Subcutaneous abdominal adipose tissue (tissue), 5 donors: Measurements from ENCODE around the gene DNMT1.
"Not testable (repeated sequence)": the region's sequence is repeated elsewhere in the genome, so short reads cannot be mapped to it uniquely, and the experiment has no call there.

Experiments
- H3K27ac ChIP-seq: one replicate; pipeline ENCODE4 v1.7.0; 2013; ENCODE audit warnings: low read depth, mild to moderate bottlenecking, inconsistent platforms, low read length, moderate library complexity
- H3K27me3 ChIP-seq, 5 donors: one replicate each; pipeline ENCODE4 v1.7.0; 2013; ENCODE audit warnings: low read length in 5 of 5, inconsistent platforms in 1 of 5; ENCODE audit not compliant: control insufficient read depth in 5 of 5, insufficient read depth in 4 of 5
- H3K36me3 ChIP-seq, 5 donors: one replicate each; pipeline ENCODE4 v1.7.0; 2013; ENCODE audit warnings: low read length in 5 of 5; ENCODE audit not compliant: control insufficient read depth in 5 of 5, insufficient read depth in 5 of 5
- H3K4me1 ChIP-seq, 5 donors: one replicate each; pipeline ENCODE4 v1.7.0; 2013; ENCODE audit warnings: low read length in 5 of 5, mild to moderate bottlenecking in 3 of 5, moderate library complexity in 1 of 5; ENCODE audit not compliant: control insufficient read depth in 5 of 5, insufficient read depth in 5 of 5
- H3K4me3 ChIP-seq, 5 donors: one replicate each; pipeline ENCODE4 v1.7.0; 2013; ENCODE audit warnings: low read length in 5 of 5, low read depth in 1 of 5
- H3K9ac ChIP-seq, 5 donors: one replicate each; pipeline ENCODE4 v1.7.0; 2013; ENCODE audit warnings: low read length in 5 of 5, mild to moderate bottlenecking in 4 of 5, moderate library complexity in 3 of 5
- H3K9me3 ChIP-seq, 5 donors: one replicate each; pipeline ENCODE4 v1.7.0; 2013; ENCODE audit warnings: low read length in 5 of 5; ENCODE audit not compliant: control insufficient read depth in 5 of 5
- donor health status: healthy.
- donor health status: healthy.
- donor health status: healthy.
- donor health status: healthy.
- donor health status: healthy.

Gene DNMT1

GRCh38 chr19:10190026-10190425 is 4.7 kb downstream of the DNMT1 start:
- Histone ChIP-seq H3K27me3 (no peaks in the 10 kb centered on the region), H3K9me3 (no peaks in the 10 kb centered on the region), H3K4me3 (no peak overlapping the region), H3K36me3 (peaks cover 0 to 16% (median 7%) of the 10 kb centered on the region in 5 donors), H3K9ac (peak overlapping the region in 1 of 5 donors; percentile 41), H3K27ac (no peak overlapping the region), H3K4me1 (peaks cover 4 to 28% (median 16%) of the 10 kb centered on the region in 5 donors)

- Histone ChIP-seq H3K4me3 (no peak overlapping the region), H3K36me3 (peaks cover 0 to 20% (median 10%) of the 10 kb centered on the region in 5 donors), H3K27me3 (no peaks in the 10 kb centered on the region), H3K27ac (no peak overlapping the region), H3K9me3 (no peaks in the 10 kb centered on the region), H3K4me1 (peaks cover 4 to 27% (median 14%) of the 10 kb centered on the region in 5 donors), H3K9ac (no peak overlapping the region)
Measured at GRCh38 chr19:10189616-10190015, 5.1 kb downstream of the DNMT1 start.

- Histone ChIP-seq H3K4me1 (peaks cover 0 to 13% (median 0%) of the 10 kb centered on the region in 5 donors), H3K9me3 (no peaks in the 10 kb centered on the region), H3K27ac (no peak overlapping the region), H3K27me3 (no peaks in the 10 kb centered on the region), H3K9ac (no peak overlapping the region), H3K4me3 (no peak overlapping the region), H3K36me3 (peaks cover 0 to 22% (median 11%) of the 10 kb centered on the region in 5 donors)
Measured at GRCh38 chr19:10187315-10187714, 7.4 kb downstream of the DNMT1 start.

- Histone ChIP-seq H3K9ac (peak overlapping the region in 1 of 5 donors; percentile 5), H3K4me1 (peaks cover 0 to 6% (median 0%) of the 10 kb centered on the region in 5 donors), H3K27me3 (no peaks in the 10 kb centered on the region), H3K36me3 (peaks cover 5 to 32% (median 23%) of the 10 kb centered on the region in 5 donors), H3K27ac (no peak overlapping the region), H3K9me3 (no peaks in the 10 kb centered on the region), H3K4me3 (no peak overlapping the region)
Measured at GRCh38 chr19:10184636-10185035, 10.1 kb downstream of the DNMT1 start.

GRCh38 chr19:10183926-10184325 is 10.8 kb downstream of the DNMT1 start:
- H3K27me3 ChIP-seq: no peaks in the 10 kb centered on the region
- H3K36me3 ChIP-seq: peaks cover 5 to 39% (median 27%) of the 10 kb centered on the region in 5 donors
- no peak overlapping the region for H3K4me3 ChIP-seq
- peaks cover 0 to 6% (median 0%) of the 10 kb centered on the region in 5 donors for H3K4me1 ChIP-seq
- no peaks in the 10 kb centered on the region for H3K9me3 ChIP-seq
- H3K9ac ChIP-seq: no peak overlapping the region
- no peak overlapping the region for H3K27ac ChIP-seq

GRCh38 chr19:10182847-10183246 is 11.9 kb downstream of the DNMT1 start:
- Histone ChIP-seq H3K9ac (no peak overlapping the region), H3K9me3 (no peaks in the 10 kb centered on the region), H3K36me3 (peaks cover 5 to 39% (median 27%) of the 10 kb centered on the region in 5 donors), H3K27ac (no peak overlapping the region), H3K27me3 (no peaks in the 10 kb centered on the region), H3K4me1 (peaks cover 0 to 6% (median 0%) of the 10 kb centered on the region in 5 donors), H3K4me3 (no peak overlapping the region)

GRCh38 chr19:10182076-10182475 is 12.7 kb downstream of the DNMT1 start:
- Histone ChIP-seq H3K4me3 (no peak overlapping the region), H3K27me3 (no peaks in the 10 kb centered on the region), H3K4me1 (peaks cover 0 to 5% (median 0%) of the 10 kb centered on the region in 5 donors), H3K27ac (no peak overlapping the region), H3K36me3 (peaks cover 5 to 47% (median 30%) of the 10 kb centered on the region in 5 donors), H3K9me3 (no peaks in the 10 kb centered on the region), H3K9ac (no peak overlapping the region)

- no peaks in the 10 kb centered on the region for H3K27me3 ChIP-seq
- peak overlapping the region in 1 of 5 donors; percentile 31 for H3K9ac ChIP-seq
- peaks cover 5 to 50% (median 30%) of the 10 kb centered on the region in 5 donors for H3K36me3 ChIP-seq
- H3K4me3 ChIP-seq: no peak overlapping the region
- H3K27ac ChIP-seq: no peak overlapping the region
- no peaks in the 10 kb centered on the region for H3K9me3 ChIP-seq
- H3K4me1 ChIP-seq: peaks cover 0 to 2% (median 0%) of the 10 kb centered on the region in 5 donors
Measured at GRCh38 chr19:10180459-10180858, 14.3 kb downstream of the DNMT1 start.

GRCh38 chr19:10180024-10180423 is 14.7 kb downstream of the DNMT1 start:
- H3K9ac ChIP-seq, H3K9me3 ChIP-seq, H3K4me1 ChIP-seq, H3K27me3 ChIP-seq, H3K27ac ChIP-seq, H3K4me3 ChIP-seq: not testable (repeated sequence)
- peaks cover 5 to 52% (median 34%) of the 10 kb centered on the region in 5 donors for H3K36me3 ChIP-seq

GRCh38 chr19:10173527-10173926 is 21.2 kb downstream of the DNMT1 start:
- Histone ChIP-seq H3K9ac (no peak overlapping the region), H3K27ac (no peak overlapping the region), H3K9me3 (no peaks in the 10 kb centered on the region), H3K36me3 (peaks cover 7 to 74% (median 53%) of the 10 kb centered on the region in 5 donors), H3K4me3 (no peak overlapping the region), H3K4me1 (no peaks in the 10 kb centered on the region), H3K27me3 (no peaks in the 10 kb centered on the region)
